Activated CD4-positive, alpha-beta T cell treated with anti-CD3 and anti-CD28 coated beads for 24 hours (primary cell): ENCODE results near the gene ATP13A3.

Experiments
- DNase-seq, 2 donors: peaks; one replicate each; pipeline ENCODE4 v3.0.0-alpha.2; 2020; ENCODE audit warnings: low read depth in 2 of 2

ATP13A3 gene

DNA sequence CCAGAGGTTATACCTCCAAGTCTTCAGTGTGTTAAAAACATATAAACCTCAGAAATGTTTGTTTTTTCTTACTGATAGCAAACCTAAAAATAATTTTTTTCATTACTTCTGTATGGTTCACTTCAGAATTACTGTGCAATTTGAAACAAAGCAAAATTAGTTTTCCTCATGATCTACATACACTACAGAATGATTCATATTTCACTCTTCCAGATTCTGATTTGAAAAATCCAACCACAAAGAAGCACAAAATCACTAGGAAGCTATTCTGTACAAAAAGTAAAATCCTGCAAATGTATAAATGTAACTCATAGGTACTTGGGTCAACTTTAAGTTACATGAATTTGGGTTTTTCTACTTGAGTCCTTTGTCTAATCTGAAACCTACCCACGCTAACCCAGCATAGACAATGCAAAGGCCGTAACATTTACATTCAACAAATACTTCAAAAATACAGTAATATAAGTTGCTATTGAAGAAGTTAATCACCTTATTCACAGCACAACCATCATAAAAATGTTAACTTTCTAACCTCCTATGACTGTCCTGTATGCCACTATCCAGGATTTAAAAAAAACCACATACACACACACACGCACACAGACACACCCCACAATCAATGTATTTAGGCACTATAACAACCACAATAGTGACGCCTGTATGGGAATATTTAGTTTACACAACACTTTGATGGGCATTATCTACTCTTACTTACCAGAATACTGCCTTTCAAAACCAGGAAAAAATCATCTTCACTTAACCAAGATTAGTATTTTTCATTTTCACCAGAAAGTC, 11.5 kb downstream of the ATP13A3 start:
- no peak for DNase-seq

DNA sequence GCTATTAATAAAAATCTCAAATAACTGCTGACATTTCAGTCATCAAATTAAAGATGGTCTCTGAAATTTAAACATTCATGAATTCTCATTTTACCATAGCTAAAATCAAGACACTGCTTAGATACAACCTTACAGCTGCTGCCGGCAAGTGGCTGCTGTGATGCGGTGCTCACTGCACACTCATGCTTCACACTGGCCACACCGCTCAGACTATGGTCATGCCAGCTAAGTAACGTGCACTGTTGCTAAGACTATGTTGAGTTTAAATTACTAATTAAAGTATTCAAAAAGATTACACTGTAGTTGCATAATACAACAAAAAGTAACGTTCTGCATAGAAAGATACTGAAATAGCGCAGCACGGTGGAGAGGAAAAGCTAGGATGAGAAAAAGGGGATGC, 12.1 kb downstream of the ATP13A3 start:
- no peak for DNase-seq

GRCh38 chr3:194472290-194472920, 14.4 kb downstream of the ATP13A3 start:
- DNase-seq: no peak

- DNase-seq: no peak
These were observed 14.9 kb downstream of the ATP13A3 start for GRCh38 chr3:194471863-194472262.

DNA sequence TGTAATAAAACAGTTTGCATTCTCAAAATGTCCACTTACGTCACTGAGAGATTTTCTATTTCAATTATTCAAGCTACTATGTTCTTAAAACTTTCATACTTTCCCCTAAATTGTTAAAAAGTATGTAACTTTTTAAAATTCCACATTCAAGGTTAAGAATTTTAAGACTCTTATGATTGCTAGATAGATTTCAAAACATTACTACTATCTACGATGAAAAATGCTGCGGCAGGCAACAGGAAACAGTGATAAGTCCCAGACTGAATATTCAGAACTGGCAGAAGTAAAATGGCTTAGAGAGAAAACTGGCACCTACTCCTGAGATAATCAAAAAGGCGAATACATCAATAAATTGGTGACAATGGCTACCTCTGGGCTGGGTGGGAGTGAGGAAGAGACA, 16.2 kb downstream of the ATP13A3 start:
- DNase-seq: no peak

DNA sequence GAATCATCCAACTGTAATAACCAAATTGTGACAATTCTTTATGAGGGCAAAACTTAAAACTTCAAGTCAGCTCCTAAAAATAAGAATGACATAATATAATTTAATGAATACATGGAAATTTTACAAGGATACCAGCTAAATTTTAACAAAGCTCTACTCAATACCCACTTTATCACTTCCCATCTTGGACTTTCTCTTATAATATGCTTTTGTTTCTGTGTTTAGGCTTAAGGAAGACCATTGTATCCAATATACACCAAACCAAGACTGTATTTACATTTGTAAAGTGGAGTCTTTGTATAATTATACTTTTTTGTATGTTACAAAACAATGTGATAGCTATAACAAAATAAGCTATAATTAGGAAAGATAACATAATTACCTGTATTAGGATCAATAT, 16.8 kb downstream of the ATP13A3 start:
- DNase-seq: no peak

DNA sequence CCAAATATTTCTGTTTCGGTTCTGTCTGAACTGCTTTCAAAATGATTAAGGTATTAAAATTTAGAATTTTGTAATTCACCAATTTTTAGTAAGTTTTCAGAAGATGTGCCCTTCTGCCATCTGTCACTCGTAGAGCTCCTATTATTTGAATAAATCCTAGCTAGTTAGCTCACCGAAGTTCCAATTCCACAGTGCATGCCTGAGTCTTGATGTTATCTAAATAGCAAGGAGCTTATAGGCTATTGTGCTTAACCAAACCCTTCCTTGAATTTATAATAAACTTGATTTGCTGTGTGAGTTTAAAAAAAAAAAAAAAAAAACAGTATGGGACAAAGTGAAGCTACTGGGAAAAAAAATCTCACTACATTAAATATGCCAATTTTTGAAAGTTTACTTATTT, 18.7 kb downstream of the ATP13A3 start:
- DNase-seq: no peak

- no peak for DNase-seq
These were observed 19.9 kb downstream of the ATP13A3 start for GRCh38 chr3:194466761-194467356.

- DNase-seq: no peak
These were observed 20.8 kb downstream of the ATP13A3 start for GRCh38 chr3:194465920-194466570.

DNA sequence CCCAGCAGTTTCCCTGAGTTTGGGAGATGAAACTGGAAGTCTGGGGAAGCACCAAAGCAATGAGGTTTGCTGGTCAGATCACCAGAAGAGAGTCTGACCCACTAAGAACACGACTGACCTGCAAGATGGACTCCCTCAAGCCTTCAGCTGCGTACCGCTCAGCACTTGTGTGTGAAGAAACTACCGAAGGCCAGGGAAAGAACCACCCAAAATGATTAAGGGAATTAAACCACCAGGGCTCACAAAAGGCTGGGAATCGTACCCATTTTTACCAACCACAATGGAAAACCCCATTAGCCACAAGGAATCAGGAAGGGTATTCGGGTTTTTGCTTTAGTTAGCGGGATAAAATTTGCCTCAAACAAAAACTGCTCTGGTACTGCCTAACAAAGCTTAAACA, 21.6 kb downstream of the ATP13A3 start:
- no peak for DNase-seq

DNA sequence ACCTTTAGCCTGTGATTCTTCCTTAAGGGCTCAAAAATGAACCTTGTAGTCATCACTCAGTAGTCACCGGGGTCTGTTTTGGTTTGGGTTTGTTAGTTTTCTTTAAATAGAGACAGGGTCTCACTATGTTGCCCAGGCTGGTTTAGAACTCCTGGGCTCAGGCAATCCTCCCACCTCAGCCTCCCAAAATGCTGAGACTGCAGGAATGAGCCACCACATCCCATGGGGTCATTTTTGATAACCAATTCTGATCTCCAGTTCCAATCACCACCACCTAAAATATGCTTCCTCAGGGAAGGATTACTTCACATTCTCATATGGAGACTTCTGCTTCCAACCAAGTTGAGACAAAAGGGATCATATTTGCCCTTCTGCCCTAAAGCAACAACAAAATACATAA, 22.1 kb downstream of the ATP13A3 start:
- no peak for DNase-seq

GRCh38 chr3:194462936-194463335, 23.9 kb downstream of the ATP13A3 start:
- DNase-seq: no peak

DNA sequence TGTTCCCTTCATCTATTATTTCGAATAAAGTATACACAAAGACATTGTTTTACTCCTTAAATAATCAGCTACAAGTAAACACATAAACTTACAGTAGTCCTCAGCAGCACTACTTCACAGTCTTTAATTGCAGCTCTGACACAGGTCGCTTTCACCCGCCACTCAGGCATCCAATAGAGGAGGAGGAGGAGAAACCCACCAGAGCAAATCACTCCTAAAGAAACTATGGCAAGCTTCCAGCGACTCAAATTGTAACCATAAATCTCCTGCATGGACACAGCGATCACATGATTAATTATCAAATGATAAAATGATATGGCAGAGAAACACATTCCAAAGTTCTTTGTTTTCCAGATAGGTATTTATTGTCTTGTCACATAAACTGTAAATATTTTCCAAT, 26.2 kb downstream of the ATP13A3 start:
- no peak for DNase-seq

DNA sequence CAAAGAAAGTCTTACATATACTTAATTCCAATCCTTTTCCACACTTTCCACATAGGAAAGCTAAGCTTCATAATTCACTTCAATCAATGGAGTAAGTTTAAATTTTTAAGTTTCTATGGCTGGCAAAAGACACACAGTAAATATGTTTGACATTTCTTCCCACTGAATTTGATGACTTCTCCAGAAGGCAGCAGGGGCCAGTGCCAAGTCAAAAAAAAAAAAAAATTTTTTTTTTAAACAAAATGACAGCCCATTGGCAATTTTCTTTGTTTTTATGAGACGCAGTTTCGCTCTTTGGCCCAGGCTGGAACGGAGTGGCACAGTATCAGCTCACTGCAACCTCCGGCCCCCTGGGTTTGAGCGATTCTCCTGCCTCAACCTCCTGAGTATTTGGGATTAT, 28.7 kb downstream of the ATP13A3 start:
- DNase-seq: no peak

- DNase-seq: no peak
These were observed 31.3 kb downstream of the ATP13A3 start for GRCh38 chr3:194455481-194455880.

- no peak for DNase-seq
These were observed 36.5 kb downstream of the ATP13A3 start for GRCh38 chr3:194450341-194450740.

DNA sequence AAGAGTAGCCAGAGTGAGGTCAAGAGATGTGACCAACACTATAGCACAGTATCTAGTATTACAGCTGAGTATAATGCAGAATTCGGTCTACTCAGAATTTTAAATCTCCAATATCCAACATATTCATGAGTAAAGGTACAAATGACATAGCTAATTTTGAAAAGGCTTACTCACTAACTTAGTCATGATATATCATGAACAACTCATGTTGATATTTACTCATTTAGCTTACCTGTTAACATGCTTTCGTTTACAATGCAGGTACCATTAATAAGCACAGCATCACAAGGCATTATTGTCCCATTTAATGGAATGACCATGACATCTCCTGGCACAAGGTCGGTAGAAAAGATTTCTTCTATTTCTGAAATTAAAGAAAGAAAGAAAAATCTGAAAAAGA, 36.9 kb downstream of the ATP13A3 start:
- DNase-seq: no peak

GRCh38 chr3:194447657-194448056, 39.1 kb downstream of the ATP13A3 start:
- DNase-seq: no peak

GRCh38 chr3:194447161-194447560, 39.6 kb downstream of the ATP13A3 start:
- DNase-seq: no peak

DNA sequence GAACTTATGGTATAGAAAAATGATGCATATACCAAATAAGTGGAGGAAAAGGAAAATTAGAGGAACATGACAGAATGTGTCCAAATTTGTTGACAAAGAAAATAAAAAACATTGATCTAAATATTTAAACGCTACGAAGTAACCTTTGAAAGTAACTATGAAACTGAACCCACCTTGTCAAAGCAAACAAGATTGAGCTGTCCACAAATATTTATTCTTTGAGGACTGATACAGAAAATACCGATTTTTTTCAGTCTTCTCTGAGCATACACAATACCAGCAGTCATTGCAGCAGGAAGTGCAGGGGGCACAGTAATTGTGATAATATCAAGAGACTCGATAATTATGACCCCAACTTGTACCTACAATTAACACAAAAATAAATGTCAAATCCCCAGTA, 40.0 kb downstream of the ATP13A3 start:
- no peak for DNase-seq

- DNase-seq: no peak
These were observed 40.6 kb downstream of the ATP13A3 start for GRCh38 chr3:194446172-194446571.

DNA sequence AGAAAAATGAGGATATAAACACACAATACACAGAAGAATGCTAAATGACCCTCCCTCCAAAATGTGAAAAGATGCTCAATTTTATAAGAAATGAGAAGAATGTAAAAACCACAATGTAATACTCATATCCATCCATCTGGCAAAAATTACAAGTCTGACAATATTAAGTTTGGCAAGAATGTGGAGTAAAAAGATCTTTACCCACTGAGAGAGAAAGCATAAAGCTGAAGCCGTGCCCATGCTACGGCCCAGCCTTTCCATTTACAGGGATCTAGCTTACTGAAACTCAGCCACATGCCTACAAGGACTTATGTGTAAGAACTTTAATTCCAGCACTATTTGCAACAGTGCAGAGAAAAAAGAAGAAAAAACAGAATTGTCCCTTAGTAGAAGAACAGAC, 42.9 kb downstream of the ATP13A3 start:
- no peak for DNase-seq

GRCh38 chr3:194440756-194441155, 46.0 kb downstream of the ATP13A3 start:
- no peak for DNase-seq
